HG02840 (cell line): ENCODE measurements around the gene ZNF814.
"Not testable (repeated sequence)": the region's sequence is repeated elsewhere in the genome, so short reads cannot be mapped to it uniquely, and the experiment has no call there.

Experiments used
- ATAC-seq: cut with Tn5 transposase; IDR thresholded peaks from one replicate; pipeline ENCODE4 v1.9.1; 2021; ENCODE audit warnings: mild to moderate bottlenecking, moderate library complexity, moderate number of reproducible peaks; ENCODE audit not compliant: unreplicated experiment, low FRiP score

ZNF814 gene

GRCh38 chr19:57819475-57820148 is 69.2 kb downstream of the ZNF814 start:
- ATAC-seq = peak; percentile 84

- no peak for ATAC-seq
Observed at GRCh38 chr19:57818378-57818777, 70.5 kb downstream of the ZNF814 start.

GRCh38 chr19:57817976-57818375 is 70.9 kb downstream of the ZNF814 start:
- ATAC-seq = no peak

- no peak for ATAC-seq
Observed at GRCh38 chr19:57816652-57817051, 72.2 kb downstream of the ZNF814 start.

- no peak for ATAC-seq
Observed at GRCh38 chr19:57815247-57816075, 73.4 kb downstream of the ZNF814 start.

GRCh38 chr19:57814505-57815246 is 74.2 kb downstream of the ZNF814 start, which contains the start of gene ZNF552:
Gene ZNF552 (minus strand): TSS chr19:57814913. CDS start chr19:57814743, 170 bp downstream.
- peak; percentile 64 for ATAC-seq

GRCh38 chr19:57813919-57814504 is 74.8 kb downstream of the ZNF814 start:
- no peak for ATAC-seq

- ATAC-seq = not testable (repeated sequence)
Observed at GRCh38 chr19:57812975-57813820, 75.6 kb downstream of the ZNF814 start.

GRCh38 chr19:57812226-57812625 is 76.6 kb downstream of the ZNF814 start:
- no peak for ATAC-seq

- not testable (repeated sequence) for ATAC-seq
Observed at GRCh38 chr19:57810410-57811295, 78.2 kb downstream of the ZNF814 start.

GRCh38 chr19:57807541-57807940 is 81.3 kb downstream of the ZNF814 start:
- ATAC-seq = no peak

- ATAC-seq = no peak
Observed at GRCh38 chr19:57803594-57804325, 85.1 kb downstream of the ZNF814 start.

GRCh38 chr19:57803265-57803593 is 85.6 kb downstream of the ZNF814 start:
- no peak for ATAC-seq

GRCh38 chr19:57802269-57802668 is 86.6 kb downstream of the ZNF814 start:
- ATAC-seq = no peak

GRCh38 chr19:57800696-57801095 is 88.1 kb downstream of the ZNF814 start:
- no peak for ATAC-seq
